K562 treated with DMSO at 1 percent for 12 hours (cell line): Measurements from ENCODE around the gene PLA2G4C. TPM values are rescaled to one million over a fixed set of nuclear protein-coding genes. Genes with fewer than 3 reads are reported as not detected.

Experiments used
- total RNA-seq: library from RNA; unstranded; fragments of 300-600 nt; gene quantifications from 2 replicates; pipeline ENCODE4 v1.2.3, GENCODE V29; 2022; ENCODE audit not compliant: insufficient read depth

PLA2G4C gene
- total RNA-seq = 0.32 TPM in 1 of 2 replicates, not detected in the other

GRCh38 chr19:48110350-48110966 is at the start of gene PLA2G4C:
PLA2G4C (minus strand) TSS chr19:48110817; CDS start chr19:48106529, 4,288 bp downstream.

GRCh38 chr19:48043675-48044258 is 66.8 kb downstream of the PLA2G4C start, which contains the start of gene CABP5:
CABP5 (minus strand) TSS chr19:48044079; CDS start chr19:48043922, 157 bp downstream.

Other genes starting within 250 kb of the PLA2G4C start
- gene SULT2A1, start 224.5 kb downstream of the PLA2G4C start, total RNA-seq = not detected in 2 replicates
- not detected in 2 replicates for gene BSPH1, start 118.6 kb downstream of the PLA2G4C start, total RNA-seq
- gene ELSPBP1, start 116.2 kb downstream of the PLA2G4C start, total RNA-seq = 2.2 TPM in 1 of 2 replicates, not detected in the other
- gene CABP5, start 66.7 kb downstream of the PLA2G4C start, total RNA-seq = not detected in 2 replicates
- 82.1 and 88.6 TPM in 2 replicates for gene LIG1, start 59.5 kb upstream of the PLA2G4C start, total RNA-seq
- gene ZSWIM9, start 59.9 kb upstream of the PLA2G4C start, total RNA-seq = 2.9 and 3.6 TPM in 2 replicates
- gene CARD8, start 145.1 kb upstream of the PLA2G4C start, total RNA-seq = 6.3 and 26.6 TPM in 2 replicates
- not detected in 2 replicates for gene ZNF114, start 159.3 kb upstream of the PLA2G4C start, total RNA-seq
- 200 and 238 TPM in 2 replicates for gene EMP3, start 214.7 kb upstream of the PLA2G4C start, total RNA-seq